ENCODE measurements around the gene TMEM221.

DNA sequence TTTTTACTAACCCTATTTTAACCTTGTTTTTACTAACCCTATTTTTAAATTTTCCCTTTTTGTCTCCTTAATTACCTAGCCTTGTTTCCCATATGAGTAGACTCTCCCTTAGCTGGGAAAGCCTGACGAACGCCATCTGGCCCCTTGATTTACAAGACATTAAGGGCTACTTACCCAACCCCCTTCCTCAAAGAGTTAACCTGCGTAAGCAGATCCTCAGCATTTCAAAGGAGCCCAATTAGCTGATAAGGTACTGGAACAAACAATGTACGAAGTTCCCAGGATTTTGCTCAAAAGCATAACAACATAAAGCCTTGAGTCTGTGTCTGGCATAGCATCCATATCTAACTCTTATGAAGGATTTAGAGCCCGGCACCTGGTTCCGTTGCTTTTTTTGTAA lies 33.3 kb downstream of the TMEM221 start:
- TF ChIP-seq, protein P1, sequence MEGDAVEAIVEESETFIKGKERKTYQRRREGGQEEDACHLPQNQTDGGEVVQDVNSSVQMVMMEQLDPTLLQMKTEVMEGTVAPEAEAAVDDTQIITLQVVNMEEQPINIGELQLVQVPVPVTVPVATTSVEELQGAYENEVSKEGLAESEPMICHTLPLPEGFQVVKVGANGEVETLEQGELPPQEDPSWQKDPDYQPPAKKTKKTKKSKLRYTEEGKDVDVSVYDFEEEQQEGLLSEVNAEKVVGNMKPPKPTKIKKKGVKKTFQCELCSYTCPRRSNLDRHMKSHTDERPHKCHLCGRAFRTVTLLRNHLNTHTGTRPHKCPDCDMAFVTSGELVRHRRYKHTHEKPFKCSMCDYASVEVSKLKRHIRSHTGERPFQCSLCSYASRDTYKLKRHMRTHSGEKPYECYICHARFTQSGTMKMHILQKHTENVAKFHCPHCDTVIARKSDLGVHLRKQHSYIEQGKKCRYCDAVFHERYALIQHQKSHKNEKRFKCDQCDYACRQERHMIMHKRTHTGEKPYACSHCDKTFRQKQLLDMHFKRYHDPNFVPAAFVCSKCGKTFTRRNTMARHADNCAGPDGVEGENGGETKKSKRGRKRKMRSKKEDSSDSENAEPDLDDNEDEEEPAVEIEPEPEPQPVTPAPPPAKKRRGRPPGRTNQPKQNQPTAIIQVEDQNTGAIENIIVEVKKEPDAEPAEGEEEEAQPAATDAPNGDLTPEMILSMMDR (IDR thresholded peaks at IDR 0.05), result no peak
- TF ChIP-seq EP300 (IDR thresholded peaks at IDR 0.05), result no peak
- no peak for TF ChIP-seq POLR2A (IDR thresholded peaks at IDR 0.05)

All from tibial nerve (tissue), 4 donors.